GM06990 (cell line): ENCODE measurements around the gene AMOTL2.

Experiments
- DNase-seq: peaks from one replicate; pipeline ENCODE4 v3.0.0-alpha.2; 2011; ENCODE audit not compliant: insufficient read length; ENCODE audit errors: extremely low read depth
- H3K27me3 ChIP-seq: replicated peaks from 2 replicates; pipeline ENCODE4 v1.6.0; 2011; ENCODE audit warnings: low read length; ENCODE audit not compliant: control insufficient read depth, insufficient read depth
- H3K36me3 ChIP-seq: 2 replicates; pipeline ENCODE4 v1.5.1; 2011; ENCODE audit warnings: low read length; ENCODE audit not compliant: control insufficient read depth, insufficient read depth
- H3K4me3 ChIP-seq: replicated peaks from 2 replicates; pipeline ENCODE4 v1.5.1; 2011; ENCODE audit warnings: low read depth, mild to moderate bottlenecking, control low read depth, low read length
- CTCF ChIP-seq: IDR thresholded peaks from 2 replicates; pipeline ENCODE4 v1.5.1; 2011; ENCODE audit warnings: low read length, control low read depth, mild to moderate bottlenecking, inconsistent platforms; ENCODE audit not compliant: insufficient read depth, poor library complexity, severe bottlenecking

Gene AMOTL2

GRCh38 chr3:134332344-134332743 lies 41.9 kb downstream of the AMOTL2 start:
- DNase-seq: no peak
- Histone ChIP-seq H3K4me3 (no peak overlapping the region), H3K27me3 (no peaks in the 10 kb centered on the region; the same call in 1 of the 2 replicates), H3K36me3 (no peaks in the 10 kb centered on the region)
- TF ChIP-seq CTCF: no peak

- TF ChIP-seq CTCF: no peak
- no peaks in the 10 kb centered on the region; the same call in 1 of the 2 replicates for H3K27me3 ChIP-seq
- DNase-seq: no peak
- H3K36me3 ChIP-seq: no peaks in the 10 kb centered on the region
- no peak overlapping the region for H3K4me3 ChIP-seq
Measured at GRCh38 chr3:134331811-134332199, 42.4 kb downstream of the AMOTL2 start.

- DNase-seq: no peak
- H3K36me3 ChIP-seq: no peaks in the 10 kb centered on the region
- no peak overlapping the region for H3K4me3 ChIP-seq
- no peak for TF ChIP-seq CTCF
- no peaks in the 10 kb centered on the region; the same call in 1 of the 2 replicates for H3K27me3 ChIP-seq
Measured at GRCh38 chr3:134330883-134331810, 43.1 kb downstream of the AMOTL2 start.

GRCh38 chr3:134328846-134329245 lies 45.4 kb downstream of the AMOTL2 start:
- TF ChIP-seq CTCF: no peak
- DNase-seq: no peak
- Histone ChIP-seq H3K27me3 (no peaks in the 10 kb centered on the region; the same call in 1 of the 2 replicates), H3K36me3 (no peaks in the 10 kb centered on the region), H3K4me3 (no peak overlapping the region)

- TF ChIP-seq CTCF: no peak
- Histone ChIP-seq H3K27me3 (no peaks in the 10 kb centered on the region; the same call in 1 of the 2 replicates), H3K4me3 (no peak overlapping the region), H3K36me3 (no peaks in the 10 kb centered on the region)
- DNase-seq: no peak
Measured at GRCh38 chr3:134328147-134328591, 46.1 kb downstream of the AMOTL2 start.
